HL-60 (cell line): ENCODE results near the gene SNRNP25.

Experiments used
- DNase-seq, 2 experiments: peaks; one replicate each; pipeline ENCODE4 v3.0.0-alpha.2; 2010 to 2020; ENCODE audit warnings: low read depth in 1 of 2, low spot score in 1 of 2
- H3K27ac ChIP-seq: fragments of 250-450 bp; sonication (Bioruptor Pico); replicated peaks from 2 replicates; pipeline ENCODE4 v1.5.1; 2020; ENCODE audit warnings: mild to moderate bottlenecking, moderate library complexity
- H3K27me3 ChIP-seq: fragments of 250-450 bp; sonication (Bioruptor Pico); 2 replicates; pipeline ENCODE4 v1.5.1; 2021; ENCODE audit warnings: mild to moderate bottlenecking, moderate library complexity; ENCODE audit not compliant: insufficient read depth, poor library complexity, severe bottlenecking
- H3K4me3 ChIP-seq: replicated peaks from 2 replicates; pipeline ENCODE4 v1.5.1; 2011; ENCODE audit warnings: mild to moderate bottlenecking, control low read depth, low read length; ENCODE audit not compliant: insufficient read depth
- CTCF ChIP-seq: IDR thresholded peaks from one replicate; pipeline ENCODE4 v1.5.1; 2011; ENCODE audit warnings: low read length, control low read depth, inconsistent platforms; ENCODE audit not compliant: insufficient read depth
- GABPA ChIP-seq: IDR thresholded peaks from 2 replicates; pipeline ENCODE4 v1.6.1; 2012; ENCODE audit warnings: low read depth
- POLR2AphosphoS5 ChIP-seq: IDR thresholded peaks from 2 replicates; pipeline ENCODE4 v1.6.1; 2012; ENCODE audit warnings: low read depth
- REST ChIP-seq: IDR thresholded peaks from 2 replicates; pipeline ENCODE4 v1.6.1; 2012; ENCODE audit warnings: low read depth; ENCODE audit not compliant: insufficient replicate concordance
- SPI1 ChIP-seq: IDR thresholded peaks from 2 replicates; pipeline ENCODE4 v1.6.1; 2012; ENCODE audit warnings: low read depth, mild to moderate bottlenecking, borderline replicate concordance

SNRNP25 gene

GRCh38 chr16:42691-43090 lies 10.9 kb upstream of the SNRNP25 start:
- TF ChIP-seq GABPA (no peak), POLR2AphosphoS5 (no peak), SPI1 (no peak), CTCF (no peak), REST (no peak)
- Histone ChIP-seq H3K27ac (no peak overlapping the region), H3K27me3 (no peaks in the 10 kb centered on the region), H3K4me3 (no peak overlapping the region)
- DNase-seq = no peak

GRCh38 chr16:43294-43693 lies 10.3 kb upstream of the SNRNP25 start:
- no peak overlapping the region for H3K4me3 ChIP-seq
- TF ChIP-seq SPI1 = no peak
- no peak for TF ChIP-seq REST
- TF ChIP-seq CTCF = no peak
- no peak for TF ChIP-seq POLR2AphosphoS5
- no peak for TF ChIP-seq GABPA
- no peak for DNase-seq
- no peaks in the 10 kb centered on the region for H3K27me3 ChIP-seq
- H3K27ac ChIP-seq = no peak overlapping the region

- TF ChIP-seq CTCF = no peak
- TF ChIP-seq SPI1 = no peak
- TF ChIP-seq GABPA = no peak
- TF ChIP-seq REST = no peak
- TF ChIP-seq POLR2AphosphoS5 = no peak
- no peaks in the 10 kb centered on the region for H3K27me3 ChIP-seq
- no peak overlapping the region for H3K4me3 ChIP-seq
These were observed 9.0 kb upstream of the SNRNP25 start for GRCh38 chr16:44655-45054.

More at GRCh38 chr16:44655-45054, 9.0 kb upstream of the SNRNP25 start:
- DNase-seq = no peak
- H3K27ac ChIP-seq = no peak overlapping the region
